G401 (cell line): ENCODE data around the gene GLS. TPM values are rescaled to one million over a fixed set of nuclear protein-coding genes. Genes with fewer than 3 reads are reported as not detected.
"Not testable (repeated sequence)": the region's sequence is repeated elsewhere in the genome, so short reads cannot be mapped to it uniquely, and the experiment has no call there.

Experiments
- DNase-seq: peaks from one replicate; pipeline ENCODE4 v3.0.0-alpha.2; 2015; ENCODE audit warnings: low spot score
- in situ Hi-C: cut with HindIII; loops from 2 replicates; pipeline ENCODE4 v1.10.0; 2016; ENCODE audit warnings: low sequenced_read_pairs, mixed read lengths
- total RNA-seq: library from RNA; depleted of rRNA; stranded (reverse); fragments of >200 nt; shearing (Covaris generic); gene quantifications from 2 replicates; pipeline ENCODE4 v1.2.3, GENCODE V29; 2014

The GLS gene
- total RNA-seq, 1 experiment from 2014 or later: 33.1 TPM

GRCh38 chr2:190853531-190854383, 26.9 kb upstream of the GLS start:
- peak; percentile 32 for DNase-seq
- in situ Hi-C loops: no loop called here

- in situ Hi-C loops: no loop called here
- peak; percentile 90 for DNase-seq
These were observed 25.9 kb upstream of the GLS start for GRCh38 chr2:190854726-190855125.

- in situ Hi-C loops: no loop called here
- DNase-seq: no peak
These were observed 25.4 kb upstream of the GLS start for GRCh38 chr2:190855245-190855644.

GRCh38 chr2:190856985-190857384, 23.6 kb upstream of the GLS start:
- no peak for DNase-seq
- in situ Hi-C loops: no loop called here

- in situ Hi-C loops: no loop called here
- DNase-seq: no peak
These were observed 21.8 kb upstream of the GLS start for GRCh38 chr2:190858817-190859216.

GRCh38 chr2:190859347-190860297, 21.0 kb upstream of the GLS start:
- in situ Hi-C loops: no loop called here
- DNase-seq: no peak

GRCh38 chr2:190860985-190861680, 19.5 kb upstream of the GLS start:
- no peak for DNase-seq

GRCh38 chr2:190862128-190862527, 18.5 kb upstream of the GLS start:
- in situ Hi-C loops, DNase-seq: not testable (repeated sequence)

More at GRCh38 chr2:190860985-190861680, 19.5 kb upstream of the GLS start:
- in situ Hi-C loops: no loop called here

- no peak for DNase-seq
- in situ Hi-C loops: no loop called here
These were observed 18.0 kb upstream of the GLS start for GRCh38 chr2:190862571-190862991.

GRCh38 chr2:190863946-190864345, 16.7 kb upstream of the GLS start:
- in situ Hi-C loops: no loop called here
- no peak for DNase-seq

GRCh38 chr2:190864375-190864774, 16.2 kb upstream of the GLS start:
- in situ Hi-C loops: no loop called here
- no peak for DNase-seq

GRCh38 chr2:190867212-190867611, 13.4 kb upstream of the GLS start:
- in situ Hi-C loops: no loop called here
- DNase-seq: no peak

GRCh38 chr2:190867832-190868231, 12.8 kb upstream of the GLS start:
- in situ Hi-C loops: no loop called here
- no peak for DNase-seq

GRCh38 chr2:190869721-190870120, 10.9 kb upstream of the GLS start:
- in situ Hi-C loops: no loop called here
- no peak for DNase-seq

- in situ Hi-C loops: not testable (repeated sequence)
These were observed 7.2 kb upstream of the GLS start for GRCh38 chr2:190873451-190873850.

GRCh38 chr2:190875891-190876290, 4.7 kb upstream of the GLS start:
- no peak for DNase-seq
- in situ Hi-C loops: no loop called here

More at GRCh38 chr2:190873451-190873850, 7.2 kb upstream of the GLS start:
- DNase-seq: not testable (repeated sequence)

- DNase-seq: no peak
- in situ Hi-C loops: no loop called here
These were observed 4.0 kb upstream of the GLS start for GRCh38 chr2:190876631-190877030.

- in situ Hi-C loops: no loop called here
- no peak for DNase-seq
These were observed 3.2 kb upstream of the GLS start for GRCh38 chr2:190877436-190877835.
